Tongue (tissue), 2 donors: ENCODE results near the gene RHBDL1. TPM values are rescaled to one million over a fixed set of nuclear protein-coding genes. Genes with fewer than 3 reads are reported as not detected.
A peak's percentile ranks its signal among the peaks of the same experiment; 100 is the strongest.

Source experiments
- DNase-seq: peaks from one replicate; pipeline ENCODE4 v3.0.0-alpha.2; 2015
- total RNA-seq: library from RNA; depleted of rRNA; stranded (reverse); fragments of >200 nt; gene quantifications from one replicate; pipeline ENCODE4 v1.2.3, GENCODE V29; 2014

The RHBDL1 gene
- total RNA-seq, 1 donor from 2014 or later: 1.2 TPM

GRCh38 chr16:637081-638018 lies 38.1 kb upstream of the RHBDL1 start:
- DNase-seq: peak; percentile 96

- DNase-seq: no peak
Measured at GRCh38 chr16:638034-638543, 37.4 kb upstream of the RHBDL1 start.

GRCh38 chr16:638836-639235 lies 36.6 kb upstream of the RHBDL1 start:
- no peak for DNase-seq

- no peak for DNase-seq
Measured at GRCh38 chr16:640614-641013, 34.9 kb upstream of the RHBDL1 start.

GRCh38 chr16:641326-642188 lies 33.9 kb upstream of the RHBDL1 start, which contains the start of gene MCRIP2:
Gene MCRIP2 (plus strand): TSS chr16:641828. CDS start chr16:641992, 164 bp downstream.
- DNase-seq: peak; percentile 72

GRCh38 chr16:642189-643049 lies 33.1 kb upstream of the RHBDL1 start:
- DNase-seq: no peak

GRCh38 chr16:643050-643368 lies 32.5 kb upstream of the RHBDL1 start:
- DNase-seq: no peak

- no peak for DNase-seq
Measured at GRCh38 chr16:644556-644955, 30.9 kb upstream of the RHBDL1 start.

- no peak for DNase-seq
Measured at GRCh38 chr16:645852-646678, 29.4 kb upstream of the RHBDL1 start.

- no peak for DNase-seq
Measured at GRCh38 chr16:646679-647172, 28.7 kb upstream of the RHBDL1 start.

- DNase-seq: no peak
Measured at GRCh38 chr16:647173-647902, 28.1 kb upstream of the RHBDL1 start.

GRCh38 chr16:648071-648780 lies 27.2 kb upstream of the RHBDL1 start:
- DNase-seq: no peak

- DNase-seq: peak; percentile 95
Measured at GRCh38 chr16:648781-649589, 26.5 kb upstream of the RHBDL1 start, which contains the start of gene WDR90. Gene WDR90 (plus strand): TSS chr16:649365. CDS start chr16:649417, 52 bp downstream.

GRCh38 chr16:649631-650030 lies 25.8 kb upstream of the RHBDL1 start:
- no peak for DNase-seq

- no peak for DNase-seq
Measured at GRCh38 chr16:651844-652243, 23.6 kb upstream of the RHBDL1 start.

GRCh38 chr16:652454-653305 lies 22.8 kb upstream of the RHBDL1 start:
- no peak for DNase-seq

- DNase-seq: no peak
Measured at GRCh38 chr16:654034-654433, 21.4 kb upstream of the RHBDL1 start.
